H1 (cell line): Measurements from ENCODE around the gene SIRT7.

Experiments used
- EZH2 ChIP-seq: fragments of 200-600 bp; sonication (generic); IDR thresholded peaks from 2 replicates; pipeline ENCODE4 v1.7.1; 2012; ENCODE audit warnings: low read depth, mild to moderate bottlenecking, moderate library complexity, low read length, inconsistent platforms; ENCODE audit not compliant: severe bottlenecking
- KDM1A ChIP-seq: fragments of 200-600, 300-600 bp; sonication (generic); IDR thresholded peaks from 2 replicates; pipeline ENCODE4 v1.7.1; 2016; ENCODE audit warnings: mild to moderate bottlenecking, low read length, borderline replicate concordance
- POLR2A ChIP-seq, 2 experiments: IDR thresholded peaks; 1 replicate in 1 of 2; 2 replicates in 1 of 2; pipeline ENCODE4 v1.6.1; 2011; ENCODE audit warnings: low read depth in 2 of 2, low read length in 2 of 2, mild to moderate bottlenecking in 2 of 2; ENCODE audit errors: control extremely low read depth in 1 of 2
- SP1 ChIP-seq: IDR thresholded peaks from 2 replicates; pipeline ENCODE4 v1.6.1; 2011; ENCODE audit warnings: low read depth, low read length
- TF ChIP-seq, protein P1 (sequence below), 3 experiments: IDR thresholded peaks; 1 replicate in 2 of 3; 2 replicates in 1 of 3; pipeline versions ENCODE4 v1.5.1 to v1.6.1; 2011; ENCODE audit warnings: low read length in 3 of 3, mild to moderate bottlenecking in 3 of 3, inconsistent platforms in 2 of 3, low read depth in 1 of 3, moderate library complexity in 1 of 3; ENCODE audit not compliant: insufficient read depth in 1 of 3; ENCODE audit errors: control extremely low read depth in 1 of 3
- TF ChIP-seq, protein P2 (sequence below): IDR thresholded peaks from 2 replicates; pipeline ENCODE4 v1.6.1; 2011; ENCODE audit warnings: low read length, improper control_type of control experiment

DNA sequence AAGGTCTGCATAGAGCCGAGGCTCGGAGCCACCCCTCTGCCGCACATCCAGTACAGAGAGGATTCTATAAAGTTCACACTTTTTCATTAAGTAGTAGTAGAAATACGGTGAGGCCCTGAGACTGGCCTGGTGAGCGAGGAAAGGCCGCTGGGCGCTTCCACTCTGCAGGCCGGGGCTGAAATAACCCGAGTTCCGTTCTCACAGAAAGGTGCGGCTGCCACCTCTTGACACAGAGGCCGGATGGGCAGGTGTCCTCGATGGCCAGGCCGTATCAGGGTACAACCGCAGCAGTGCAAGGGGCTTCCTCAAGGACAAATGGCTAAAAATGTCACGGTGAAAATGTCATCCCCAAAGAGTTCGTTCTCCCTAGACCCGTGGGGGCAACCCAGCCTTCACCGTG is 6.0 kb downstream of the SIRT7 start:
- no peak for TF ChIP-seq SP1
- TF ChIP-seq KDM1A: no peak
- TF ChIP-seq, protein P1, sequence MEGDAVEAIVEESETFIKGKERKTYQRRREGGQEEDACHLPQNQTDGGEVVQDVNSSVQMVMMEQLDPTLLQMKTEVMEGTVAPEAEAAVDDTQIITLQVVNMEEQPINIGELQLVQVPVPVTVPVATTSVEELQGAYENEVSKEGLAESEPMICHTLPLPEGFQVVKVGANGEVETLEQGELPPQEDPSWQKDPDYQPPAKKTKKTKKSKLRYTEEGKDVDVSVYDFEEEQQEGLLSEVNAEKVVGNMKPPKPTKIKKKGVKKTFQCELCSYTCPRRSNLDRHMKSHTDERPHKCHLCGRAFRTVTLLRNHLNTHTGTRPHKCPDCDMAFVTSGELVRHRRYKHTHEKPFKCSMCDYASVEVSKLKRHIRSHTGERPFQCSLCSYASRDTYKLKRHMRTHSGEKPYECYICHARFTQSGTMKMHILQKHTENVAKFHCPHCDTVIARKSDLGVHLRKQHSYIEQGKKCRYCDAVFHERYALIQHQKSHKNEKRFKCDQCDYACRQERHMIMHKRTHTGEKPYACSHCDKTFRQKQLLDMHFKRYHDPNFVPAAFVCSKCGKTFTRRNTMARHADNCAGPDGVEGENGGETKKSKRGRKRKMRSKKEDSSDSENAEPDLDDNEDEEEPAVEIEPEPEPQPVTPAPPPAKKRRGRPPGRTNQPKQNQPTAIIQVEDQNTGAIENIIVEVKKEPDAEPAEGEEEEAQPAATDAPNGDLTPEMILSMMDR (IDR thresholded peaks at IDR 0.05; ENCODE audit: control extremely low read depth in 1 of 3, insufficient read depth in 1 of 3, low read depth in 1 of 3, low read length in 3 of 3): no peak
- TF ChIP-seq, protein P2, sequence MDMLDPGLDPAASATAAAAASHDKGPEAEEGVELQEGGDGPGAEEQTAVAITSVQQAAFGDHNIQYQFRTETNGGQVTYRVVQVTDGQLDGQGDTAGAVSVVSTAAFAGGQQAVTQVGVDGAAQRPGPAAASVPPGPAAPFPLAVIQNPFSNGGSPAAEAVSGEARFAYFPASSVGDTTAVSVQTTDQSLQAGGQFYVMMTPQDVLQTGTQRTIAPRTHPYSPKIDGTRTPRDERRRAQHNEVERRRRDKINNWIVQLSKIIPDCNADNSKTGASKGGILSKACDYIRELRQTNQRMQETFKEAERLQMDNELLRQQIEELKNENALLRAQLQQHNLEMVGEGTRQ: no peak
- no peak for TF ChIP-seq POLR2A (IDR thresholded peaks at IDR 0.05; ENCODE audit: control extremely low read depth in 1 of 2, low read depth in 2 of 2, low read length in 2 of 2)
- TF ChIP-seq EZH2: no peak
